Pons (tissue), 1 donor: ENCODE data around the gene THAP4.
"Not testable (repeated sequence)": the region's sequence is repeated elsewhere in the genome, so short reads cannot be mapped to it uniquely, and the experiment has no call there.

Experiments
- DNase-seq: peaks from one replicate; pipeline ENCODE4 v3.0.0-alpha.2; 2016; ENCODE audit warnings: low spot score

Gene THAP4

GRCh38 chr2:241582806-241583205, 54.2 kb downstream of the THAP4 start:
- no peak for DNase-seq

- no peak for DNase-seq
These were observed 54.6 kb downstream of the THAP4 start for GRCh38 chr2:241582328-241582727.

- no peak for DNase-seq
These were observed 57.7 kb downstream of the THAP4 start for GRCh38 chr2:241579281-241579680.

- DNase-seq: peak; percentile 40
These were observed 59.4 kb downstream of the THAP4 start for GRCh38 chr2:241577413-241578122.

- no peak for DNase-seq
These were observed 60.7 kb downstream of the THAP4 start for GRCh38 chr2:241576293-241576654.

GRCh38 chr2:241575624-241576292, 61.2 kb downstream of the THAP4 start:
- no peak for DNase-seq

GRCh38 chr2:241574911-241575623, 61.9 kb downstream of the THAP4 start:
- no peak for DNase-seq

GRCh38 chr2:241573741-241574140, 63.2 kb downstream of the THAP4 start:
- no peak for DNase-seq

- DNase-seq: not testable (repeated sequence)
These were observed 63.9 kb downstream of the THAP4 start for GRCh38 chr2:241572915-241573651.

- DNase-seq: no peak
These were observed 64.9 kb downstream of the THAP4 start for GRCh38 chr2:241571821-241572620.

- DNase-seq: no peak
These were observed 65.9 kb downstream of the THAP4 start for GRCh38 chr2:241570961-241571581.

- no peak for DNase-seq
These were observed 67.1 kb downstream of the THAP4 start for GRCh38 chr2:241569831-241570281.

GRCh38 chr2:241568726-241569125, 68.2 kb downstream of the THAP4 start:
- DNase-seq: no peak

- no peak for DNase-seq
These were observed 69.2 kb downstream of the THAP4 start for GRCh38 chr2:241567776-241568175.

GRCh38 chr2:241567266-241567665, 69.7 kb downstream of the THAP4 start:
- DNase-seq: not testable (repeated sequence)

GRCh38 chr2:241566468-241566867, 70.5 kb downstream of the THAP4 start:
- no peak for DNase-seq

GRCh38 chr2:241566021-241566420, 70.9 kb downstream of the THAP4 start:
- DNase-seq: not testable (repeated sequence)

GRCh38 chr2:241565411-241565810, 71.5 kb downstream of the THAP4 start:
- DNase-seq: no peak

GRCh38 chr2:241564596-241565410, 72.2 kb downstream of the THAP4 start:
- DNase-seq: no peak

- DNase-seq: no peak
These were observed 72.9 kb downstream of the THAP4 start for GRCh38 chr2:241563981-241564595.
